ENCODE data around the gene JADE1.
A peak's percentile ranks its signal among the peaks of the same experiment; 100 is the strongest.

Gene JADE1

GRCh38 chr4:128809477-128810330 lies at the start of gene JADE1:
TSS of gene JADE1 (plus strand) at chr4:128809700. CDS start at chr4:128831759, 22,059 bp downstream.
- Histone ChIP-seq H3K27ac (ENCODE audit: low read length) (peak within 1 kb of the TSS; percentile 78), H3K27me3 (ENCODE audit: control insufficient read depth, insufficient read depth, low read length) (no peaks in the 10 kb centered on the region), H3K9me3 (ENCODE audit: control insufficient read depth, insufficient read depth, low read length) (no peaks in the 10 kb centered on the region), H3K4me1 (ENCODE audit: control insufficient read depth, insufficient read depth, low read length) (no peaks in the 10 kb centered on the region), H3K36me3 (ENCODE audit: control insufficient read depth, insufficient read depth, low read length) (no peaks in the 10 kb centered on the region), H3K4me3 (ENCODE audit: low read length) (peak within 1 kb of the TSS; percentile 83; the same call in 1 of the 2 replicates)
- peak; percentile 93 for DNase-seq (ENCODE audit: low read depth, low spot score)
- WGBS (ENCODE audit: insufficient coverage, insufficient read length): no CpG with 5 or more reads among the region's 91 CpGs

DNA sequence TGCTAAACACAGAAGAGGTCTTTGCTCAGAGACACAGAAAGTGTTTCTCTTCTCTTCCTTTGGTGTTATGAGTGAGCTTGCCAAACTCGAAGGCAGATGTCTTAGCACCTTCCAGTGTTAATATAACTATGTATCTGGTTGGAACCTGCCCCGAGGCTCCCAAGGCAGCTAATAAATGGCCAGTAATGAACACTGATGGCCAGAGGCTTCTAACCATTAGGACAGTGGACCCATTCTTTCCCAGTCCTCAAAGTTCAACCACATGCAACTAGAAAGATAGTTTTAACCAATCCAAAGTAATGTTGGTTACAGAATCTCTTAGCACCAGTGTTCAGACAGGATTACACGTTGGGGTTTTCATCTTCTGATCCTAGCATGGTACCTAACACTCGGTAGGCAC lies 42.7 kb upstream of the JADE1 start:
- WGBS (ENCODE audit: insufficient coverage, insufficient read length): no CpG with 5 or more reads among the region's 4 CpGs

GRCh38 chr4:128768373-128768996 lies 41.0 kb upstream of the JADE1 start:
- Histone ChIP-seq H3K27me3 (ENCODE audit: control insufficient read depth, insufficient read depth, low read length) (no peaks in the 10 kb centered on the region), H3K27ac (ENCODE audit: low read length) (no peak overlapping the region), H3K36me3 (ENCODE audit: control insufficient read depth, insufficient read depth, low read length) (no peaks in the 10 kb centered on the region), H3K9me3 (ENCODE audit: control insufficient read depth, insufficient read depth, low read length) (no peaks in the 10 kb centered on the region), H3K4me1 (ENCODE audit: control insufficient read depth, insufficient read depth, low read length) (no peaks in the 10 kb centered on the region), H3K4me3 (ENCODE audit: low read length) (no peak overlapping the region)
- WGBS (ENCODE audit: insufficient coverage, insufficient read length): no CpG with 5 or more reads among the region's 7 CpGs
- no peak for DNase-seq (ENCODE audit: low read depth, low spot score)

More for the DNA sequence above, 42.7 kb upstream of the JADE1 start:
- Histone ChIP-seq H3K36me3 (ENCODE audit: control insufficient read depth, insufficient read depth, low read length) (no peaks in the 10 kb centered on the region), H3K27ac (ENCODE audit: low read length) (no peak overlapping the region), H3K4me1 (ENCODE audit: control insufficient read depth, insufficient read depth, low read length) (no peaks in the 10 kb centered on the region), H3K27me3 (ENCODE audit: control insufficient read depth, insufficient read depth, low read length) (no peaks in the 10 kb centered on the region), H3K4me3 (ENCODE audit: low read length) (no peak overlapping the region), H3K9me3 (ENCODE audit: control insufficient read depth, insufficient read depth, low read length) (no peaks in the 10 kb centered on the region)
- no peak for DNase-seq (ENCODE audit: low read depth, low spot score)

GRCh38 chr4:128769011-128769410 lies 40.5 kb upstream of the JADE1 start:
- H3K27me3 ChIP-seq (ENCODE audit: control insufficient read depth, insufficient read depth, low read length): no peaks in the 10 kb centered on the region
- H3K9me3 ChIP-seq (ENCODE audit: control insufficient read depth, insufficient read depth, low read length): no peaks in the 10 kb centered on the region
- no peak for DNase-seq (ENCODE audit: low read depth, low spot score)
- no peaks in the 10 kb centered on the region for H3K36me3 ChIP-seq (ENCODE audit: control insufficient read depth, insufficient read depth, low read length)
- no peak overlapping the region for H3K27ac ChIP-seq (ENCODE audit: low read length)
- H3K4me3 ChIP-seq (ENCODE audit: low read length): no peak overlapping the region
- H3K4me1 ChIP-seq (ENCODE audit: control insufficient read depth, insufficient read depth, low read length): no peaks in the 10 kb centered on the region

GRCh38 chr4:128770807-128771206 lies 38.7 kb upstream of the JADE1 start:
- Histone ChIP-seq H3K4me1 (ENCODE audit: control insufficient read depth, insufficient read depth, low read length) (no peaks in the 10 kb centered on the region), H3K4me3 (ENCODE audit: low read length) (no peak overlapping the region), H3K27me3 (ENCODE audit: control insufficient read depth, insufficient read depth, low read length) (no peaks in the 10 kb centered on the region), H3K9me3 (ENCODE audit: control insufficient read depth, insufficient read depth, low read length) (no peaks in the 10 kb centered on the region), H3K36me3 (ENCODE audit: control insufficient read depth, insufficient read depth, low read length) (no peaks in the 10 kb centered on the region), H3K27ac (ENCODE audit: low read length) (no peak overlapping the region)
- WGBS (ENCODE audit: insufficient coverage, insufficient read length): no CpG with 5 or more reads among the region's 3 CpGs
- DNase-seq (ENCODE audit: low read depth, low spot score): no peak

DNA sequence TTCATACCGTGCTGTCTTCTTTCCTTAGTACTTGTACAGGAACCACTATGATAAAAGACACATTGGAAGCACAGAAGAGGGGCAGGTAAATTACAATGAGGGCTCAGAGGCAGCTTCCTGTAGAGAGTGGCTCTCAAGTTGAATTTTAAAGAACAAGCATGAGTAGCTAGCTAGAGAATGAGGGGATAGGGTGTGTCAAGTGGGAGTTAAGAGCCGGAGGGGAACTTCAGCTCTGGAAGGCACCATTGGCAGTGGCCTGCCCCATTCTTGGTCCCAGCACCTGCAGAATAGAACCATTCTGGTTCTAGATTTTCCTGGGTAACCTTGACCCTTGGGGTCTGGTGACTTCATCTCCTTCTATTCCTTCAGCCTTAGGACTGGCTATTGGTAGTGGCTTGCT lies 34.0 kb upstream of the JADE1 start:
- H3K4me3 ChIP-seq (ENCODE audit: low read length): no peak overlapping the region
- no peaks in the 10 kb centered on the region for H3K27me3 ChIP-seq (ENCODE audit: control insufficient read depth, insufficient read depth, low read length)
- H3K9me3 ChIP-seq (ENCODE audit: control insufficient read depth, insufficient read depth, low read length): no peaks in the 10 kb centered on the region
- H3K36me3 ChIP-seq (ENCODE audit: control insufficient read depth, insufficient read depth, low read length): no peaks in the 10 kb centered on the region
- no peak for DNase-seq (ENCODE audit: low read depth, low spot score)
- WGBS (ENCODE audit: insufficient coverage, insufficient read length): no CpG with 5 or more reads among the region's 2 CpGs
- no peak overlapping the region for H3K27ac ChIP-seq (ENCODE audit: low read length)
- H3K4me1 ChIP-seq (ENCODE audit: control insufficient read depth, insufficient read depth, low read length): no peaks in the 10 kb centered on the region

DNA sequence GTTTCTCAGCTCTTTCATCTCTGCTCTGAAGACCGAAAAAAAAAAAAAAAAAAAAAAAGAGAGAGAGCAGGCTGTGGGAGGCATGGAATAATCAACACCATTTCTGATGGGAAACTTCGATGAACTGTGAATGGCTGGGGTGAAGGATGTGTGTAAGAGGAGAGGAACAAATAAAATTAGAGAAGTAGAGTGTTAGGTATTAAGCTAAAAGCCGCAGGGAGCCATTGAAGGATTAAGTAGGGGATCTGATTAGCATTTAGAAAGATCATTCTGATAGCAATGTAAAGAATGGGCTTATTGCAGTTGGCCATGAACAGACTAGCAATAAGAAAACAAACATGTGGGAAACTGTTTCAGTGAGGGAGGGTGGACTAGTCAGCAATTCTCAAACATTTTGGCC lies 33.6 kb upstream of the JADE1 start:
- Histone ChIP-seq H3K36me3 (ENCODE audit: control insufficient read depth, insufficient read depth, low read length) (no peaks in the 10 kb centered on the region), H3K4me3 (ENCODE audit: low read length) (no peak overlapping the region), H3K27ac (ENCODE audit: low read length) (no peak overlapping the region), H3K27me3 (ENCODE audit: control insufficient read depth, insufficient read depth, low read length) (no peaks in the 10 kb centered on the region), H3K4me1 (ENCODE audit: control insufficient read depth, insufficient read depth, low read length) (no peaks in the 10 kb centered on the region), H3K9me3 (ENCODE audit: control insufficient read depth, insufficient read depth, low read length) (no peaks in the 10 kb centered on the region)
- 100% methylated on average over 1 of the region's 3 CpGs for WGBS (ENCODE audit: insufficient coverage, insufficient read length)
- no peak for DNase-seq (ENCODE audit: low read depth, low spot score)

DNA sequence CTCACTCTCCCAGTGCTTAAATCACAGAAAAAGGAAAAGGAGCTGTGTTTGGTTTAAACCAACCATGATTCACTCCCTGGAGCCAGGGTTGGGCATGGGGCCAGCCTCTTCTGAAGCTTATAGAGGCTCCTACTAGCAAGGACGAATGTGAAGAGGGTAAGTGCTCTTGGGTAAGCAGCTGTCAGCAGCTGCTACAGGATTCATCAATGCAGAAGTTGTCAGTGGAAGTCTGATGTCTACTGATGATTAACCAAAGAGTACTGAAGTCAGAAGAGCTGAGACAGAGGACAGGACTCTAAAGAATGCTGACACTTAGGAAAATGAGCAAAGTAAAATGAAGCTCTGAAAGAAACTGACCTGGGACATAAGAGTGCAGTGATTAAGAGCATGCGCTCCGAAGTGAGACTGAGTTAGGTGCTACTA lies 32.7 kb upstream of the JADE1 start:
- H3K27ac ChIP-seq (ENCODE audit: low read length): no peak overlapping the region
- no peaks in the 10 kb centered on the region for H3K9me3 ChIP-seq (ENCODE audit: control insufficient read depth, insufficient read depth, low read length)
- H3K4me3 ChIP-seq (ENCODE audit: low read length): no peak overlapping the region
- WGBS (ENCODE audit: insufficient coverage, insufficient read length): no CpG with 5 or more reads among the region's 3 CpGs
- H3K27me3 ChIP-seq (ENCODE audit: control insufficient read depth, insufficient read depth, low read length): no peaks in the 10 kb centered on the region
- DNase-seq (ENCODE audit: low read depth, low spot score): no peak
- H3K4me1 ChIP-seq (ENCODE audit: control insufficient read depth, insufficient read depth, low read length): no peaks in the 10 kb centered on the region
- H3K36me3 ChIP-seq (ENCODE audit: control insufficient read depth, insufficient read depth, low read length): no peaks in the 10 kb centered on the region

DNA sequence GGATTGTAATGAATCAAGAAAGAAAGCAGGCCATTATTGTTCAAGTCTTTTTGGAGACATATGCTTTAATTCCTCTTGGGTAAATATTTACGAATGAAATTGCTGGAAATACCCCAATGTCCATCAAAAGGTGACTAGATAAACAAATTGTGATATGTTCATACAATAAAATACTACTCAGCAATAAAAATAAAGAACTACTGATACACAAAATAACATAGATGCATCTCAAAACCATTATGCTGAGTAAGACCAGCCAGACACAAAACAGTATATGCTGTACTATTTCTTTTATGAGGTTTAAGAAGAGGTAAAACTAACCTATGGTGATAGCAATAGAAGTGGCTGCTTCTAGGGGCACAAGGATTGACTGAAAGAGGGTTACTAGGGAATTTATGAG lies 28.8 kb upstream of the JADE1 start:
- no peaks in the 10 kb centered on the region for H3K36me3 ChIP-seq (ENCODE audit: control insufficient read depth, insufficient read depth, low read length)
- H3K9me3 ChIP-seq (ENCODE audit: control insufficient read depth, insufficient read depth, low read length): no peaks in the 10 kb centered on the region
- no peaks in the 10 kb centered on the region for H3K4me1 ChIP-seq (ENCODE audit: control insufficient read depth, insufficient read depth, low read length)
- DNase-seq (ENCODE audit: low read depth, low spot score): no peak
- WGBS (ENCODE audit: insufficient coverage, insufficient read length): no CpG with 5 or more reads among the region's 1 CpG
- H3K27ac ChIP-seq (ENCODE audit: low read length): no peak overlapping the region
- H3K27me3 ChIP-seq (ENCODE audit: control insufficient read depth, insufficient read depth, low read length): no peaks in the 10 kb centered on the region
- no peak overlapping the region for H3K4me3 ChIP-seq (ENCODE audit: low read length)

DNA sequence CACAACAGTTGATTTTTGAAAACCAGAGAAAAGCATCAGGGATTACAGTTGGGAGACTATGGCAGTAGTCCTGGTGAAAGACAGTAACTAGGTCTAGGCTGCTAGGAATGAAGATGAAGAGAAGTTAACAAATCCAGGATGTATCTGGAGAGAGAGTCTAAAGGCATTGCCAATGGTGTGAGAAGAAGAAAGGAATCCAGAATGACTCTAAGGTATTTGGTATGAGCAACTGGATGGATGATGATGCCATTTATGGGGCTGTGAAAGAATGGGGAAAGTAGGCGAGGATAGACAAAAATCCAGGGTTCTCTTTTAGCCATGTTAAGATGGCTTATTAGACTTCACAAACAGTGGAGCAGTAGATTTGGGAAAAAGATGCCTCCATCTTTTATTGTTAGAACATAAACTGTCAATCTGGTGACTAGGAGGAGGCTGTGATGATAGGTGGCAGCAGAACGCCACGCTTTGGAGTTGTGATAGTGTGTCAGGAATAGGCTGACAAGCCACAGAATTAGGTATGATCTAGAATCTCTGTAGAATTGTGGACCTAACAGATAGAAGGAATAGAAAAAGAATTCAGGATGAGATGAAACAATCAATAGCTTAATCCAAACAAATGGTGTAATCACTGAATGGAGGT lies 27.3 kb upstream of the JADE1 start:
- no CpG with 5 or more reads among the region's 3 CpGs for WGBS (ENCODE audit: insufficient coverage, insufficient read length)
- no peak overlapping the region for H3K27ac ChIP-seq (ENCODE audit: low read length)
- no peak overlapping the region for H3K4me3 ChIP-seq (ENCODE audit: low read length)
- no peaks in the 10 kb centered on the region for H3K9me3 ChIP-seq (ENCODE audit: control insufficient read depth, insufficient read depth, low read length)
- no peak for DNase-seq (ENCODE audit: low read depth, low spot score)
- no peaks in the 10 kb centered on the region for H3K27me3 ChIP-seq (ENCODE audit: control insufficient read depth, insufficient read depth, low read length)
- no peaks in the 10 kb centered on the region for H3K36me3 ChIP-seq (ENCODE audit: control insufficient read depth, insufficient read depth, low read length)
- no peaks in the 10 kb centered on the region for H3K4me1 ChIP-seq (ENCODE audit: control insufficient read depth, insufficient read depth, low read length)
